ENCODE measurements around the gene YARS1. TPM values are rescaled to one million over a fixed set of nuclear protein-coding genes. Genes with fewer than 3 reads are reported as not detected.

YARS1 gene
- total and polyA plus RNA-seq, 2 of the 4 experiments (the other 2 are of a cell fraction), result 100 to 166 TPM

DNA sequence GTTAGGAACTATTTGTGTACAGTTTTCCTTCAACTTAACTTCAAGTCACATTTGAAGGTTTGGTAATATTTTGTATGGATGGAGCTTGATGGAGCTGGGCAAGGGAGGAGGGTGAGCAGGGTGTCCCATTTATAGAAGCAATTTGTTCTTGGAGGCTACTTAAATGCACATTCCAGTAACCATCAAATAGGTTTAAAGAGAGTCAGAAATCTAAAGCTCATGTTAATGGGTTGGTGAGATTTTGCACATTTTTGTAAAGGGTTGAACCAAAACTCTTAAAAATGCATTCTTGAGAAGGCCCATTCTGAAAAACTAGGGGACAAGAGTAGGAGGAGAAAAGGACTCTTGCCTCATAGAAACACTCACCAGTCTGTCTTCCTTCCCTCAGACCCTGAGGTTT lies 43.4 kb upstream of the YARS1 start:
- ATAC-seq (ENCODE audit: low read depth) (no peak), DNase-seq (no peak)
- Histone ChIP-seq H3K36me3 (ENCODE audit: control insufficient read depth, insufficient read depth, low read length) (peaks cover 22% of the 10 kb centered on the region), H3K4me2 (ENCODE audit: low read depth, low read length) (no peak overlapping the region), H4K8ac (ENCODE audit: low read depth in 2 of 2, low read length in 2 of 2) (no peak overlapping the region), H3K9me1 (ENCODE audit: insufficient read depth, low read length) (peaks cover 11% of the 10 kb centered on the region; the same call in 1 of the 2 replicates), H2BK15ac (ENCODE audit: low read depth, low read length) (no peak overlapping the region), H3K9ac (ENCODE audit: low read depth, low read length) (no peak overlapping the region), H3K4ac (ENCODE audit: low read depth, low read length) (no peak overlapping the region), H3K79me1 (ENCODE audit: low read depth in 1 of 2, low read length in 2 of 2) (no peaks in the 10 kb centered on the region; a peak in 1 of 4 replicates), H3K56ac (ENCODE audit: extremely low read depth, insufficient read depth, low read length) (no peak overlapping the region), H3K4me1 (ENCODE audit: control insufficient read depth, insufficient read depth, low read length) (peaks cover 7% of the 10 kb centered on the region), H2AK9ac (replicated peaks; ENCODE audit: low read depth, low read length, poor library complexity) (no peak overlapping the region), H3K27ac (ENCODE audit: insufficient read depth, low read length) (no peak overlapping the region), H4K91ac (ENCODE audit: insufficient read depth, low read depth, low read length) (no peak overlapping the region), H2BK120ac (ENCODE audit: low read depth, low read length) (no peak overlapping the region), H3K4me3 (ENCODE audit: insufficient read depth, low read depth, low read length) (no peak overlapping the region), H4K5ac (ENCODE audit: low read depth, low read length) (no peak overlapping the region), H2BK5ac (ENCODE audit: low read depth, low read length, poor library complexity, severe bottlenecking) (no peak overlapping the region), H3K18ac (ENCODE audit: low read depth, low read length) (no peak overlapping the region), H4K20me1 (ENCODE audit: insufficient read depth, low read length) (no peaks in the 10 kb centered on the region), H3K23ac (ENCODE audit: low read depth, low read length) (no peak overlapping the region), H3K14ac (replicated peaks; ENCODE audit: low read depth, low read length) (no peak overlapping the region), H3K27me3 (ENCODE audit: control insufficient read depth, insufficient read depth, low read length) (no peaks in the 10 kb centered on the region), H2BK20ac (ENCODE audit: low read depth, low read length) (no peak overlapping the region), H2AK5ac (ENCODE audit: low read depth, low read length) (no peak overlapping the region), H3K9me3 (ENCODE audit: control insufficient read depth, insufficient read depth, low read length) (no peaks in the 10 kb centered on the region), H2AFZ (replicated peaks; ENCODE audit: low read length, poor library complexity) (no peak overlapping the region)
- intact Hi-C loops (cut with micrococcal nuclease), result no loop called here
- BruUV-seq (replicated peaks), result no TSS peak
- dilution Hi-C loops (cut with HindIII; ENCODE audit: low sequenced_read_pairs, unreplicated experiment), result no loop called here
- ChIA-PET CTCF (interaction anchor here (0.6 to 1.5 kb wide), 3 partner anchors 24 to 38 kb away, joined by 3 to 7 read pairs (median 4); no protein-coding TSS in a partner anchor), POLR2A (ENCODE audit: unreplicated experiment) (no interaction called here)
- TF ChIP-seq SMC3 (IDR thresholded peaks at IDR 0.05; ENCODE audit: low read depth, low read length), result no peak
- TF ChIP-seq POLR2A (IDR thresholded peaks at IDR 0.05; ENCODE audit: low read depth, low read length), result no peak
- no peak for TF ChIP-seq CEBPB (IDR thresholded peaks at IDR 0.05; ENCODE audit: low read depth, low read length)
- no peak for TF ChIP-seq CHD1 (IDR thresholded peaks at IDR 0.05; ENCODE audit: low read depth, low read length)
- TF ChIP-seq RAD21 (IDR thresholded peaks at IDR 0.05; ENCODE audit: low read length), result no peak
- TF ChIP-seq MXI1 (IDR thresholded peaks at IDR 0.05; ENCODE audit: borderline replicate concordance, low read depth, low read length), result no peak
- TF ChIP-seq USF2 (IDR thresholded peaks at IDR 0.05; ENCODE audit: low read depth, low read length), result no peak
- TF ChIP-seq RCOR1 (IDR thresholded peaks at IDR 0.05; ENCODE audit: insufficient replicate concordance, low read length), result no peak
- TF ChIP-seq, protein P1, sequence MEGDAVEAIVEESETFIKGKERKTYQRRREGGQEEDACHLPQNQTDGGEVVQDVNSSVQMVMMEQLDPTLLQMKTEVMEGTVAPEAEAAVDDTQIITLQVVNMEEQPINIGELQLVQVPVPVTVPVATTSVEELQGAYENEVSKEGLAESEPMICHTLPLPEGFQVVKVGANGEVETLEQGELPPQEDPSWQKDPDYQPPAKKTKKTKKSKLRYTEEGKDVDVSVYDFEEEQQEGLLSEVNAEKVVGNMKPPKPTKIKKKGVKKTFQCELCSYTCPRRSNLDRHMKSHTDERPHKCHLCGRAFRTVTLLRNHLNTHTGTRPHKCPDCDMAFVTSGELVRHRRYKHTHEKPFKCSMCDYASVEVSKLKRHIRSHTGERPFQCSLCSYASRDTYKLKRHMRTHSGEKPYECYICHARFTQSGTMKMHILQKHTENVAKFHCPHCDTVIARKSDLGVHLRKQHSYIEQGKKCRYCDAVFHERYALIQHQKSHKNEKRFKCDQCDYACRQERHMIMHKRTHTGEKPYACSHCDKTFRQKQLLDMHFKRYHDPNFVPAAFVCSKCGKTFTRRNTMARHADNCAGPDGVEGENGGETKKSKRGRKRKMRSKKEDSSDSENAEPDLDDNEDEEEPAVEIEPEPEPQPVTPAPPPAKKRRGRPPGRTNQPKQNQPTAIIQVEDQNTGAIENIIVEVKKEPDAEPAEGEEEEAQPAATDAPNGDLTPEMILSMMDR (conservative IDR thresholded peaks at IDR 0.05; ENCODE audit: low read depth, low read length), result no peak
- TF ChIP-seq NFE2L2 (IDR thresholded peaks at IDR 0.05; ENCODE audit: low read depth, low read length), result no peak
- no peak for TF ChIP-seq RFX5 (IDR thresholded peaks at IDR 0.05; ENCODE audit: low read depth, low read length)
- in situ Hi-C loops (cut with MboI; ENCODE audit: low sequenced_read_pairs), result no loop called here
